Midbrain (tissue), 1 donor: Measurements from ENCODE around the gene CBY2.
"Not testable (repeated sequence)": the region's sequence is repeated elsewhere in the genome, so short reads cannot be mapped to it uniquely, and the experiment has no call there.

ENCODE experiments used
- DNase-seq: peaks from one replicate; lab custom pipeline; 2025; lab: John Stamatoyannopoulos, UW

The CBY2 gene

GRCh38 chr13:45744979-45745378, 42.9 kb downstream of the CBY2 start:
- DNase-seq = no peak

GRCh38 chr13:45747071-45747470, 45.0 kb downstream of the CBY2 start:
- DNase-seq = no peak

- DNase-seq = no peak
These were observed 47.0 kb downstream of the CBY2 start for GRCh38 chr13:45748941-45749759.

- DNase-seq = no peak
These were observed 48.4 kb downstream of the CBY2 start for GRCh38 chr13:45750566-45750965.

- no peak for DNase-seq
These were observed 49.8 kb downstream of the CBY2 start for GRCh38 chr13:45751885-45752284.

GRCh38 chr13:45752510-45752909, 50.4 kb downstream of the CBY2 start:
- DNase-seq = no peak

GRCh38 chr13:45756498-45756897, 54.4 kb downstream of the CBY2 start:
- not testable (repeated sequence) for DNase-seq

GRCh38 chr13:45757589-45757988, 55.5 kb downstream of the CBY2 start:
- DNase-seq = not testable (repeated sequence)

GRCh38 chr13:45763419-45763818, 61.3 kb downstream of the CBY2 start:
- no peak for DNase-seq
